ENCODE data around the gene SLC24A3.

The SLC24A3 gene

GRCh38 chr20:19764207-19764606, 551.8 kb downstream of the SLC24A3 start:
- TF ChIP-seq CTCF (IDR thresholded peaks at IDR 0.05; ENCODE audit: low read depth, low read length) = no peak
- no peak for DNase-seq (ENCODE audit: low read depth, low spot score)
- in situ Hi-C loops (cut with HindIII; ENCODE audit: low sequenced_read_pairs) = no loop called here
- no peak overlapping the region for H3K4me3 ChIP-seq (ENCODE audit: low read depth, low read length)

GRCh38 chr20:19765266-19765665, 552.8 kb downstream of the SLC24A3 start:
- no peak overlapping the region for H3K4me3 ChIP-seq (ENCODE audit: low read depth, low read length)
- TF ChIP-seq CTCF (IDR thresholded peaks at IDR 0.05; ENCODE audit: low read depth, low read length) = no peak
- no peak for DNase-seq (ENCODE audit: low read depth, low spot score)
- in situ Hi-C loops (cut with HindIII; ENCODE audit: low sequenced_read_pairs) = no loop called here

GRCh38 chr20:19765913-19766312, 553.5 kb downstream of the SLC24A3 start:
- no peak for DNase-seq (ENCODE audit: low read depth, low spot score)
- in situ Hi-C loops (cut with HindIII; ENCODE audit: low sequenced_read_pairs) = no loop called here
- TF ChIP-seq CTCF (IDR thresholded peaks at IDR 0.05; ENCODE audit: low read depth, low read length) = no peak
- no peak overlapping the region for H3K4me3 ChIP-seq (ENCODE audit: low read depth, low read length)

- in situ Hi-C loops (cut with HindIII; ENCODE audit: low sequenced_read_pairs) = no loop called here
- H3K4me3 ChIP-seq (ENCODE audit: low read depth, low read length) = no peak overlapping the region
- no peak for DNase-seq (ENCODE audit: low read depth, low spot score)
- no peak for TF ChIP-seq CTCF (IDR thresholded peaks at IDR 0.05; ENCODE audit: low read depth, low read length)
Measured at GRCh38 chr20:19767070-19767469, 554.6 kb downstream of the SLC24A3 start.

GRCh38 chr20:19768325-19768842, 555.9 kb downstream of the SLC24A3 start:
- no peak overlapping the region for H3K4me3 ChIP-seq (ENCODE audit: low read depth, low read length)
- DNase-seq (ENCODE audit: low read depth, low spot score) = no peak
- in situ Hi-C loops (cut with HindIII; ENCODE audit: low sequenced_read_pairs) = no loop called here
- no peak for TF ChIP-seq CTCF (IDR thresholded peaks at IDR 0.05; ENCODE audit: low read depth, low read length)

- DNase-seq (ENCODE audit: low read depth, low spot score) = no peak
- in situ Hi-C loops (cut with HindIII; ENCODE audit: low sequenced_read_pairs) = no loop called here
- TF ChIP-seq CTCF (IDR thresholded peaks at IDR 0.05; ENCODE audit: low read depth, low read length) = no peak
- no peak overlapping the region for H3K4me3 ChIP-seq (ENCODE audit: low read depth, low read length)
Measured at GRCh38 chr20:19769507-19769906, 557.1 kb downstream of the SLC24A3 start.

GRCh38 chr20:19770375-19770774, 557.9 kb downstream of the SLC24A3 start:
- in situ Hi-C loops (cut with HindIII; ENCODE audit: low sequenced_read_pairs) = no loop called here
- no peak overlapping the region for H3K4me3 ChIP-seq (ENCODE audit: low read depth, low read length)
- no peak for DNase-seq (ENCODE audit: low read depth, low spot score)
- TF ChIP-seq CTCF (IDR thresholded peaks at IDR 0.05; ENCODE audit: low read depth, low read length) = no peak

All from astrocyte of the spinal cord (primary cell).